NCI-H526 (cell line): ENCODE measurements around the gene MFAP1.
"Not testable (repeated sequence)": the region's sequence is repeated elsewhere in the genome, so short reads cannot be mapped to it uniquely, and the experiment has no call there.

Source experiments
- DNase-seq, 2 experiments: peaks; one replicate each; lab custom pipeline; 2025; lab: John Stamatoyannopoulos, UW

MFAP1 gene

DNA sequence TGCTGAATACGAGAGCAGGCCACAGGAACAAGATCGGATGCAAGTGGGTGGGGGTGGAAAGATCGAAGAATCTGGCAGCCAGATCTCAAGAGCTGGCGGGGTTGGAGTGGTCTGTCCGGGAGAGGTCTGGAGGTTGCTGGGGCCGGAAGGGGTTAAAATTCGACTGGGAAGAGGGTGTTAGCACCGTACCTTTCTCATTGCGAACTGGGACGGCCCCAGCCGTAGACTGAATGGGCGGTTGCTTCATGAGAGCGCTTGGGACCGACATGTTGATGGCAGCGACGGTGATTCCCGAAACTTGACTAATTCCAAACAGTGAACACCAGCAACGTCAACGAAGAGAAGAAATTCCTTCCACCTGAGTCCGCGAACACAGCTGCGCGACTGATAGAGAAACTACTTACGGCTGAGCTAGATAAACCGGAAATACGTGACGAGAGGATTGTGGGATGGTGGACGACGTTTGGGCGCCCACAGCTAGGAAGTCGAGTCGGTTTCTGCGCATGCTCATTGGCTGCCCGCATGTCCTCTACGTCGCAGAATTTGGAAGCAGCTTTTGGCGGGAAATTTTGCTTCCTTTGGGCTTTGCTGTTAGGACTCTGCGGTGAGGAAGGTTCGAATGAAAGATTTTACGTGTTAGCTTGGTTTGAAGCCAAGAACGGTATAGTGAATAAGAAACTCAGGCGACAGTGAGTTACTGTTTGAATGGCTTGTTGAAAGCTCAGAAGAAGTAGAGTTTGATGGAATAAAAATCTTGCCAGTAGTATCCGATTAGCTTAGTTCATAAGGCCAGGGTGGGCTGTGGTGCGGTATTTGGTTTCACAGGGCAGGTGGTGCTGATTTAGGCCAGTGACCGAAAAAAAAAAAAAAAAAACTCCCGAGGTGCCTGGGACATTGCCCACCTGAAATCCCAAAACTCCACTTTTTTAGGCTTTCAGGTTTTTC lies at the start of gene MFAP1:
Gene MFAP1, minus strand, starts transcription at position 389 of the 945 bp plus-strand sequence. Its CDS starts 121 bp downstream, at position 268.
- peak; percentile 95 to 98 for DNase-seq

GRCh38 chr15:43873651-43874050 lies 49.2 kb upstream of the MFAP1 start:
- DNase-seq: no peak

GRCh38 chr15:43872416-43873020 lies 48.0 kb upstream of the MFAP1 start:
- peak; percentile 5 to 84 for DNase-seq

DNA sequence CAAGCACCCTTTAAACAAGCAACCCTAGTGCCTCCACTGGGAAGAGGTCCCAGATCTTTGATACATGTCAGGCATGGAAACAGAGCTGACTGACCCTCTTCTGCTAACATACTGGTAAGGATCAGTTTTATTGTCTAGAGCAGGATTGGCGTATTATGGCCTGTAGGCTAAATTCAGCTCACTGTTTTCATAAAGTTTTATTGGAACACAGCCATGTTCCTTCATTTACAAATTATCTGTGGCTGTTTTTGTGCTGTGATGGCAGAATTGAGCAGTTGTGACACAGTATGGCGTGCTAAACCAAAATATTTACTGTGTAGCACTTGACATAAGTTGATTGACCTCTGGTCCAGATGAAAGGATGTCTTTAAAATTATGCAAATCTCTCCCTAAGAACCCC lies 47.3 kb upstream of the MFAP1 start:
- DNase-seq: no peak

GRCh38 chr15:43868406-43868805 lies 43.9 kb upstream of the MFAP1 start:
- DNase-seq: no peak

DNA sequence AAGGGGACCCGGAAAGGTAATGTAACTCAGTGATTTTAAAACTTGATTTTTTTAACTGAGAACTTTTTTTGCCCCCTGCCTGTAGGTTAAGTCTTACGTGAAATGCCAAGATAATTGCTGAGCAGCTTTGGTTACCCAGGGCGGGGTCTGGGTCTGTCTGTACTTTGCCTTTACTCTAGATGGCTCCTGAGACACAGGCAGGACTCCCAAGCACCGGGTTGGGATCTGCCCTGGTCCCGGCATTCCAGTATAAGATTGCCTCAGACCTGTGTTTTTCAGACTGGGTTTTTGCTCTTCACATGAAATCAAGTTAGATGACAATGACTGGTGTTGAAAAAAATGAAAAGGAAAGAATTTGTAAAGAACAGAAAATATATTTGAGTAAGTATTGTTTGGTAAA lies 42.6 kb upstream of the MFAP1 start:
- no peak for DNase-seq

- DNase-seq: not testable (repeated sequence)
These were observed 42.1 kb upstream of the MFAP1 start for GRCh38 chr15:43866636-43867035.

GRCh38 chr15:43859546-43859945 lies 35.1 kb upstream of the MFAP1 start:
- no peak for DNase-seq

DNA sequence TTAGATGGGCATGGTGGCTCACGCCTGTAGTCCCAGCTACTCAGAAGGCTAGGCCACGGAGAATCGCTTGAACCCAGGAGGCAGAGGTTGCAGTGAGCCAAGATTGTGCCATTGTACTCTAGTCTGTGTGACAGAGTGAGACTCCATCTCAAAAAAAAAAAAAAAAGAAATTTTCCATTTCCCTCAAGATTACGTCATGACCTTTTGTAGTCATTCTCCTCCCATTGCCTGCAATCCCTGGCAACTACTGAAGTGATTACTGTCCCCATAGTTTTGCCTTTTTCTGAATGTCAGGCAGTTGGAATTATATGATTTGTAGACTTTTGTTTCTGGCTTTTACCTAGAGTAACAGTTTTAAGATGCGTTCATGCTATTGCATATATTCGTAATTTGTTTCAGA lies 30.3 kb upstream of the MFAP1 start:
- DNase-seq: no peak

GRCh38 chr15:43852607-43853006 lies 28.1 kb upstream of the MFAP1 start:
- DNase-seq: no peak

- no peak for DNase-seq
These were observed 26.8 kb upstream of the MFAP1 start for GRCh38 chr15:43851251-43851650.

DNA sequence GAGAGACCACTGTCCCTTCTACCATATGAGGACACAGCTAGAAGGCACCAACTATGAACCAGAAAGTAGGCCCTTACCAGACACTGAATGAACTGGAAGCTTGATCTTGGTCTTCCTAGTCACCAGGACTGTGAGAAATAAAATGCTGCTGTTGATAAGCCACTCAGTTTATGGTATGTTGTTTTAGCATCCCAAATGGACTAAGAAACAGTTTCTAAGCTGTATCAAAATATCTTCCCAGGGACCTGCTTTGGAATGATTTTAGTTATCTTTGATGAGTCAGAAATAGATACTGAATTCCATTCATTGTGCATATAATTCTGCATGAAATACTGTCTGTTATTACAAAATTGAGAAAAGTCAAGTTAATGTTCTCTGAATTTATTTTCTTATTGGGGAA lies 20.9 kb upstream of the MFAP1 start:
- no peak for DNase-seq

- not testable (repeated sequence) for DNase-seq
These were observed 8.0 kb upstream of the MFAP1 start for GRCh38 chr15:43832485-43832884.

DNA sequence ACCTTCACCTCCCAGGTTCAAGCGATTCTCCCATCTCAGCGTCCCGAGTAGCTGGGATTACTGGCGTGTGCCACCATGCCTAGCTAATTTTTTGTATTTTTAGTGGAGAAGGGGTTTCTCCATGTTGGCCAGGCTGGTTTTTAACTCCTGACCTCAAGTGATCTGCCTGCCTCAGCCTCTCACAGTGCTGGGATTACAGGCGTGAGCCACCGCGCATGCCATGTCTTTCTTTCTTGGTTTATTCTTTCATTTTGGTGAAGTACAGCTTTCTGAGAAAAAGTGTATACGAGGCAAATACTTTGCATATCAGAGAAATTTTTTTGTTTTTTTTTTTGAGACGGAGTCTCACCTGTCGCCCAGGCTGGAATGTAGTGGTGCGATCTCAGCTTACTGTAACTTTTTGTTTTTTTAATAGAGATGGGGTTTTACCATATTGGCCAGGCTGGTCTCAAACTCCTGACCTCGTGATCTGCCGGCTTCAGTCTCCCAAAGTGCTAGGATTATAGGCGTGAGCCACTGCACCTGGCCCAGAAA lies 7.1 kb upstream of the MFAP1 start:
- DNase-seq: not testable (repeated sequence)

GRCh38 chr15:43830691-43831275 lies 6.3 kb upstream of the MFAP1 start:
- not testable (repeated sequence) for DNase-seq

- peak; percentile 39 to 49 for DNase-seq
These were observed 5.6 kb upstream of the MFAP1 start for GRCh38 chr15:43829951-43830540.

DNA sequence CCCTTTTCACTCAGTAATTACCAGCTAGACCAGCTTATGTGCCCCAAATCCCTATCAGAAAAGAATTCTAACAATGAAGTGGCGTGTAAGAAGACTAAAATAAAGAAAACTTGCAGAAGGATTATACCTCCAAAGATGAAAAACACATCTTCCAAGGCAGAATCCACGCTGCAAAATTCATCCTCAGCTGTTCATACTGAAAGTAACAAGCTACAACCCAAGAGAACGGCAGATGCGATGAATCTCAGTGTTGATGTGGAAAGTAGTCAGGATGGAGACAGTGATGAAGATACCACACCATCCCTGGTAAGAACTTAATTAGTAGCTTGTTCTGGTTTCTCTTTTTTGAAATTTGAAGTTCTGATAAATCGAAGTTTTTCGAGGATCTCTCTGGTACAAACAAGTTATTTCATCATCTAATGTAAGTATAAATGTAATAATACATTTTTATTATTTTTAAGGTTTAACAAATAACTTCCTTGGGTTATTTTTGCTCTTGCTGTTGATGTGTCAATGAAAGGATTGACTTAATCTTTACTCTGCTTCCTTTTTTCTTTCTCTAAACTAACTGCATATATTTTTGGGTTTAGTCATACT lies 3.7 kb upstream of the MFAP1 start:
- peak in 1 of 2 experiments; percentile 25 for DNase-seq

DNA sequence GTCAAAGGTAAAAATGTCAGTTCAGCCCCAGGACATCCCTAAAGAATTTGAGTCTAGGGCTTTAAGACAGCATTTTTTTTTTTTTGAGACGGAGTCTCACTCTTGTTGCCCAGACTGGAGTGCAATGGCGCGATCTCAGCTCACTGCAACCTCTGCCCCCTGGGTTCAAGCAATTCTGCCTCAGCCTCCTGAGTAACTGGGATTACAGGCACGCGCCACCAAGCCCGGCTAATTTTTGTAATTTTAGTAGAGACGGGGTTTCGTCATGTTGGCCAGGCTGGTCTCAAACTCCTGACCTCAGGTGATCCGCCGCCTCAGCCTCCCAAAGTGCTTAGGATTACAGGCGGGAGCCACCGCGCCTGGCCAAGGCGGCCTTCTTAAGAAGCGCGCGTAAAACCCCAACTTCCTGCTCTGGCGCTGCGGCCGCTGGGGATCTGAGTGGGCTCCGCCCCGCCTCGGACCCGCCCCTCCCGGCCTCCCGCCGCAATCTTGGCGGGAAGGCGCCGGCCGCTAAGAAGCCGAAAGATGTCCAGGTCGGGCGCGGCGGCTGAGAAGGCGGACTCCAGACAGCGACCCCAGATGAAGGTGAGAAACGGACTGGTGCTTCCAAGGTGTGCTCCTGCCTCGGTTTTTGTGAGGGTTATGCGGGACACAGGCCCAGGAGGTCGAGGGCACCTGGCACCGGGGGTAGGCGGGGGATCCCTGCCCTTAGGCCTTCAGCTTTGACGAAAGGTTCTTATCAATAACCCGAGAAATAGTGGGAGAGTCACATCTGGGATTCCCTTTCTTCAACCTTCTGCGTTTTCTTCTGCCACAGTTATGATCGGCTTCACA lies 2.2 kb upstream of the MFAP1 start, which contains the start of gene WDR76:
Gene WDR76, plus strand, starts transcription at position 495 of the 834 bp plus-strand sequence. Its CDS starts 31 bp downstream, at position 526.
- peak; percentile 45 to 91 for DNase-seq

DNA sequence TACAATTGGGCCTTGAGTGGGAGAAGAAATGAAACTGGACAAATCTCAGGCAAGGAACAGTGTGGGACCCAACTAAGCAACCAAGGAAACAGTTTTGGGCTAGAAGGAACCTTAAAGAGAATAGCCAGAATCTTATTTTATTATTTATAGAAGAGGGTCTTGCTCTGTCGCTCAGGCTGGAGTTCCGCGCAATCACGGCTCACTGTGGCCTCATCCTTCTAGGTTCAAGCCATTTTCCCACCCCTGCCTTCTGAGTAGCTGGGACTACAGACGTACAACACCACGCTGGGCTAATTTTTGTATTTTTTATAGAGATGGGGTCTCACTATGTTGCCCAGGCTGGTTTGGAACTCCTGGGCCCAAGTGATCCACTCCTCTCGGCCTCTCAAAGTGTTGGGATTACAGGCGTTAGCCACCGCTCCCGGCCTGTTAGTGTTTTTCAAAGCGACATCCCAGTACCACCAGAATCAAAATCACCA lies 1.6 kb upstream of the MFAP1 start:
- DNase-seq: no peak

- DNase-seq: not testable (repeated sequence)
These were observed 815 bp upstream of the MFAP1 start for GRCh38 chr15:43825305-43825704.
